Measurements from ENCODE around the gene NOXA1.

Gene NOXA1

DNA sequence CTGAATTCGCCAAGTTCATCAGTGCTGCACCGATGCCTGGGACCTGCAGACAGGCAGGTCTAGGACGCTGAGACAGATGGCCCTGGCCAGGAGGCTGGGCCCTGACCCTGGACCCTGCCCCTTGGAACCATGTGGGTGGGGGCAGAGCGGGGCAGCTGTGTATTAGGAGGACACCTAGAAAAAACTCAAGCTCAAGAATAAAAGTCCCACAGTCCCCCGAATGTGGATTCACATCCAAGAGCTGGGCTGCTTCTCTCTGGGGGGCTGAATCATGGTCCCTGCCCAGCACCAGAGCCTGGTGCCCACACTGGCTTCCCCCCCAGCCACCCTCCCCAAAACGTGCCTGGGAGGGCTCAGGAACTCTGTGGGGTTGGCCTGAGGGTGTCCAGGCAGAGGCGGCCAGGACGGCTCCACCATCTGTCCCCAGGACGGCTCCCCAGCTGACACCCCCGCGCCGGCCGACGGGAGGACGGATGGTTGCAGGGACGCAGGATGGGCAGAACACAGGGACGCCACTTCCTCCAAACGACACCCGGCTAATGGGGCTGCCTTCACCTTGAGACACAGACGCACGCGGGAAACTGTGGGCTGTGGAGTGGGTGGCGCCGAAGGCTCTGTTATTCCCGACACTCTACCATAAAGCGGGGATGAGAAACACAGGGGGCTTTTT lies 35.2 kb upstream of the NOXA1 start:
- DNase-seq (ENCODE audit: low read depth in 2 of 2) = no peak

DNA sequence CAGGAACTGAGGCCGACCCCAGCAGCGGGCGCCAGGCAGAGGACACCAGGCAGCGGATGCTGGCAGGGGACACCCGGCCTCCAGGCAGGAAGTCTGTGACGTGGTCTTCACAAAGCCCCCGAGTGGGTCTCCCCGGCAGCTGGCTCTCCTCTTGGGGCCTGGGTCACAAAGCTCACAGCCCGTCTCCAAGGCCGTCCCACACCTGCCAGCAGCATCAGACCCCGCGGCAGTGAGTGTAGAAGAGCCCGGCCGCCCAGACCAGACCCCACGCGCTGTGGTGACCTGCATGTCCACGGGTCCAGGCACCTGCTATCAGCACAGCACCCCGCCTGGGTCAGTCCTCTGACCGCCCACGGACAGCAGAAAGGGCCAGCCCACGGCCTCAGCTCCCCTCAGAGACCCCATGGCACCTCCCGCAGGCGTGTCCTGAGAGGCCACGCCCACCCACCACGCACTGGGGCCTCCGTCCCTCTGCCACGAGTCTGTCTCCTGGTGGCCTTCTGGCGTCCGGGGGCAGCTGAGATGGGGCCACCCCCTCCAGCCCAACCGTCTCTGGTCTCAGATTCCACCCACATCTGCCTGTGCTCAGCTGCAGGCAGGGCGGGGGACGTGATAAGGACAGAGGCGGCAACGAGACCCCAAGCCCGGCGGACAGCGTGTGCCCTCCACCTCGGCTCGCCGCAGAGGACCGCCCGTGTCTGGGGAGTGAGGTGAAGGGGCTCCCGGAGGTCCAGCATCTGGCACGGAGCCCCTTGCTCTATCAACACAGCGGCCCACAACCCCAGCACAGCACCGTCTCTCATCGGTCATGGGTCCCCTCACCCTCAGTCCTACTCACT lies 34.4 kb upstream of the NOXA1 start:
- DNase-seq (ENCODE audit: low read depth in 2 of 2) = no peak

GRCh38 chr9:137389428-137389746 lies 33.8 kb upstream of the NOXA1 start:
- DNase-seq (ENCODE audit: low read depth in 2 of 2) = no peak

DNA sequence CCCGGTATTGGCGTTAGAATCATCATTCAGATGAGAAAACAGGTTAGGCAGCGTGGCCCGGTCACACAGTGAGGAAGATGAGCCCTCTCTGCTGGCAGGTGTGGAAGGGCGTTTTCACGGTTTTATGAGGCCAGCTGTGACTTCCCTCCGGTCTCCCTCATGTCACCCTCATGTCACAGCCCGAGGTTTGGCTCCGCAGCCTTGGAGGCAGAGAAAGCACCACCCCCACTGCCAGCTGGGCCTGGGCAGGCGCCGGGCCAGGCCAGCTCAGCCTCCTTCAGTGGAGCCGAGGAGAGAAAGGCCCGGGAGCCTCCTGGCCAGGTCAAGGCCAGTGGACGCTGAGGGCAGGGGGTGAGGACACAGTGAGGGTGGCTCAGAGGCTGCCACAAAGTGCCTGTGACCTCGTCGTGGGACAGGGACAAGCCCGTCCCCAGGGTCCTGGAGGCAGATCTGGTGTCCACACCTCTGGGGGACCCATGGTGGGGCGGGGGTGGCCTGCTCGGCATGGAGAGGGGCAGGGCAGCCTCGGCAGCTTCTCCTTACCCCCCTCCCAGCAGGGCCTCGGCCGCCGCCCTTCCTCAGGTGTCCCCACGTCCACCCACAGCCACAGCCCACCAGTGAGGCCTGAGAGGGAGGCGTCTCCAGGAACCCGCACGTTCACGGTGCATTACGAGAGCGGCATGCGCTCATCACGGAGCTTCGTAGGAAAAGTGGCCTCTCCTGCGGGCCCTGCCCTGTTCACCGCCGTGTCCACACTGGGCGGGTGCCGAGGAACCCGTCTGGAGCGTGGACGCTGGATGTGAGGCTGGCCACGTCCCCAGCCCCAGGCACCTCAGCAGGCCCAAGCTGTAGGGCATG lies 32.4 kb upstream of the NOXA1 start:
- DNase-seq (ENCODE audit: low read depth in 2 of 2) = no peak

GRCh38 chr9:137391411-137391754 lies 31.8 kb upstream of the NOXA1 start:
- no peak for DNase-seq (ENCODE audit: low read depth in 2 of 2)

GRCh38 chr9:137392232-137393007 lies 30.8 kb upstream of the NOXA1 start:
- no peak for DNase-seq (ENCODE audit: low read depth in 2 of 2)

- DNase-seq (ENCODE audit: low read depth in 2 of 2) = no peak
Observed at GRCh38 chr9:137393176-137394150, 29.7 kb upstream of the NOXA1 start.

- no peak for DNase-seq (ENCODE audit: low read depth in 2 of 2)
Observed at GRCh38 chr9:137394866-137395665, 28.1 kb upstream of the NOXA1 start.

DNA sequence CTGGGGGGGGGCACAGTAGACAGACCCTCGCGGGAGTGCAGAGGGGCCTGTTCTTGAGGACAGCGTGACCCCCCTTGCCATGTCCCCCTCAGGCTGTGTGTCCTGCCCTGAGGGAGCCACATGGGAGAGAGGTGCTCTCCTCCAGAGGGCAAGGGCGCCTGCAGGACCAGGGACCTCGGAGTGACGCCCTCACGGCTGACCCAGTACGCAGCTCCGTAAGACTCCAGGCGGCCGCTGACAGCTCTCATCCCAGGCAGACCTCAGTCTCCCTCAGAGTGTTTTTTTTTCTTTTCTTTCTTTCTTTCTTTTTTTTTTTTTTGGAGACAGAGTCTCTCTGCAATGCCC lies 27.6 kb upstream of the NOXA1 start:
- DNase-seq (ENCODE audit: low read depth in 2 of 2) = no peak

GRCh38 chr9:137396227-137396626 lies 27.0 kb upstream of the NOXA1 start:
- no peak for DNase-seq (ENCODE audit: low read depth in 2 of 2)

- DNase-seq (ENCODE audit: low read depth in 2 of 2) = no peak
Observed at GRCh38 chr9:137396634-137397367, 26.4 kb upstream of the NOXA1 start.

DNA sequence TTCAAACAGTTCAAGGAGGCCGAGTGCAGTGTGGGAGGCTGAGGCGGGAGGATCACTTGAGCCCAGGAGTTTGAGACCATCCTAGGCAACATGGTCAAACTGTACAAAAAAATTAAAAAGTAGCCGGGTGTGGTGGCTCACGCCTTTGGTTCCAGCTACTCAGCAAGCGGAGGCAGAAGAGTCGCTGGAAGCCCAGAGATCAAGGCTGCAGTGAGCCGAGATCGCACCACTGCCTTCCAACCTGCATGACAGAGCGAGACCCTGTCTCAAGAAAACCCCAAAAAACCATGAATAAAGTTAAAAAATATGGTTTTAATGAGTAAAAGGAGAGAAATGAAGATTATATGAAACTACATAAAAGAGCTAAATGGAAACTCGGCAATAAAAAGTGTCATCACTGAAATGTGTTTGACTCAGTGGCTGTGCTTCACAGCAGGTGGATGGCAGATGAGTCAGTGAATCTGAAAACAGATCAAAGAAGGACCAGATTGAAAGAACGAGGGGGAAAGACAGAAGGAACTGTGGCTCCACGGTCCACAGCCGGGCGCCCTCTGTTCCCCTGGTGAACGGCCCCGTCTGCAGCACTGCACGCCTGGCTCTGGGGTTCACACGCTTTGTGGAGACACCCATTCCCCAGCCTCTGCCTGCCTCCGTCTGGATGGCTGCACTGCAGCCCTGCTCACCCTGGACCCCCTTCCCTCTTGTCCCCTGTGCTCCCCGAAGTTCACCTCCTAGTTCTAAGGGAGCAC lies 25.3 kb upstream of the NOXA1 start:
- DNase-seq (ENCODE audit: low read depth in 2 of 2) = no peak

- DNase-seq (ENCODE audit: low read depth in 2 of 2) = no peak
Observed at GRCh38 chr9:137398561-137399468, 24.4 kb upstream of the NOXA1 start.

GRCh38 chr9:137402746-137403145 lies 20.4 kb upstream of the NOXA1 start:
- DNase-seq (ENCODE audit: low read depth in 2 of 2) = no peak

DNA sequence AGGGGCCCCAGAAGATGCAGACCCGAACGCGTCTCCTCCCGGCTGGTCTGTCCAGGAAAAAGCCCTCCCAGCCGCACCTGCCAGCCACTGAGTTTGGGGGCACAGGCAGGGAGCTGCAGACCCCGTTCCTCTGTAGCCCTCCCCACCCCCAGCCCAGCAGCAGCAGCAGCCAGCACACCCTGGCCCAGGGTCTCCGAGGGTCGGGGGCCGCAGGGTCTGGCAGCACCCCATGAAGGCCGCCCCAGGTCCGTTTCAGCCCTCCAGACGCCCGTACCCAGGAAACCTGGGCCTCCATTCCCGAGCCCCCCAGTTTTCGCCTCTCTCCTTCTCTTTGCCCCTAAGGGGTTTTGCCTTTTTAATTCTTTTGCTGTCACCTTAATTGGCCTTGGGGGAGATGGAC lies 19.9 kb upstream of the NOXA1 start:
- DNase-seq (ENCODE audit: low read depth in 2 of 2) = no peak

GRCh38 chr9:137404961-137405567 lies 18.1 kb upstream of the NOXA1 start:
- DNase-seq (ENCODE audit: low read depth in 2 of 2) = no peak

GRCh38 chr9:137405677-137406081 lies 17.5 kb upstream of the NOXA1 start:
- DNase-seq (ENCODE audit: low read depth in 2 of 2) = no peak
